Cardiac muscle cell (in vitro differentiated cells and primary cell): Measurements from ENCODE around the gene POFUT1. TPM values are rescaled to one million over a fixed set of nuclear protein-coding genes. Genes with fewer than 3 reads are reported as not detected.
"Not testable (repeated sequence)": the region's sequence is repeated elsewhere in the genome, so short reads cannot be mapped to it uniquely, and the experiment has no call there.

Source experiments
- DNase-seq, 2 donors: peaks; one replicate each; pipeline versions ENCODE4 v3.0.0 to v3.0.0-alpha.2; 2010 to 2017; ENCODE audit warnings: low read depth in 1 of 2, low spot score in 1 of 2
- H3K27ac ChIP-seq: fragments of 200-600 bp; sonication (generic); 2 replicates; pipeline ENCODE4 v1.5.1; 2016
- H3K27me3 ChIP-seq: fragments of 200-600 bp; sonication (generic); 2 replicates; pipeline ENCODE4 v1.6.0; 2016; ENCODE audit warnings: control low read depth
- H3K36me3 ChIP-seq: fragments of 200-600 bp; sonication (generic); 2 replicates; pipeline ENCODE4 v1.5.1; 2016; ENCODE audit warnings: control low read depth
- H3K4me1 ChIP-seq: fragments of 200-600 bp; sonication (generic); 2 replicates; pipeline ENCODE4 v1.8.1; 2017; ENCODE audit warnings: low read depth, mild to moderate bottlenecking, mixed run types
- H3K4me3 ChIP-seq: fragments of 200-600 bp; sonication (generic); 2 replicates; pipeline ENCODE4 v1.5.1; 2016; ENCODE audit warnings: mild to moderate bottlenecking
- H3K9me3 ChIP-seq: fragments of 200-600 bp; sonication (generic); 2 replicates; pipeline ENCODE4 v1.5.1; 2017; ENCODE audit warnings: low read depth, mild to moderate bottlenecking, control low read depth
- CTCF ChIP-seq: IDR thresholded peaks from 2 replicates; pipeline ENCODE4 v1.5.1; 2012; ENCODE audit warnings: low read depth, mild to moderate bottlenecking, low read length
- polyA plus RNA-seq: library from polyadenylated mRNA; unstranded; fragments of >200 nt; fragmentation: Nextera tagmentation; extraction: Ambion mirVana; gene quantifications from 2 replicates; pipeline ENCODE4 v1.2.1, GENCODE V29; 2016
- total RNA-seq: library from RNA; depleted of rRNA; stranded (reverse); fragments of >200 nt; gene quantifications from 2 replicates; pipeline ENCODE4 v1.2.3, GENCODE V29; 2016

Gene POFUT1
- total and polyA plus RNA-seq, 2 experiments from 2014 or later: 25.1 to 31.4 TPM

- peaks cover 12% of the 10 kb centered on the region for H3K36me3 ChIP-seq
- no peaks in the 10 kb centered on the region for H3K9me3 ChIP-seq
- peaks cover 10% of the 10 kb centered on the region for H3K4me1 ChIP-seq
- peak; percentile 75 to 77 for DNase-seq
- no peaks in the 10 kb centered on the region for H3K27me3 ChIP-seq
- TF ChIP-seq CTCF: no peak
- H3K4me3 ChIP-seq: no peak overlapping the region
- H3K27ac ChIP-seq: peak overlapping the region; percentile 81
These were observed 39.3 kb upstream of the POFUT1 start for GRCh38 chr20:32168184-32168910.

GRCh38 chr20:32177696-32178095 lies 30.0 kb upstream of the POFUT1 start:
- not testable (repeated sequence) for H3K27me3 ChIP-seq, H3K4me1 ChIP-seq, H3K4me3 ChIP-seq, H3K27ac ChIP-seq, DNase-seq, H3K36me3 ChIP-seq, H3K9me3 ChIP-seq

GRCh38 chr20:32179515-32179914 lies 28.2 kb upstream of the POFUT1 start:
- H3K4me1 ChIP-seq: no peaks in the 10 kb centered on the region
- no peaks in the 10 kb centered on the region for H3K27me3 ChIP-seq
- DNase-seq: no peak
- no peak overlapping the region for H3K27ac ChIP-seq
- H3K4me3 ChIP-seq: no peak overlapping the region
- no peak for TF ChIP-seq CTCF
- H3K36me3 ChIP-seq: no peaks in the 10 kb centered on the region
- H3K9me3 ChIP-seq: no peaks in the 10 kb centered on the region

GRCh38 chr20:32179934-32180333 lies 27.7 kb upstream of the POFUT1 start:
- Histone ChIP-seq H3K4me3 (no peak overlapping the region), H3K27ac (no peak overlapping the region), H3K9me3 (no peaks in the 10 kb centered on the region), H3K27me3 (no peaks in the 10 kb centered on the region), H3K36me3 (no peaks in the 10 kb centered on the region), H3K4me1 (no peaks in the 10 kb centered on the region)
- no peak for DNase-seq
- no peak for TF ChIP-seq CTCF

- H3K4me1 ChIP-seq: peaks cover 4% of the 10 kb centered on the region
- no peak for DNase-seq
- no peak overlapping the region for H3K4me3 ChIP-seq
- no peaks in the 10 kb centered on the region for H3K27me3 ChIP-seq
- no peak for TF ChIP-seq CTCF
- no peaks in the 10 kb centered on the region for H3K36me3 ChIP-seq
- H3K9me3 ChIP-seq: no peaks in the 10 kb centered on the region
- no peak overlapping the region for H3K27ac ChIP-seq
These were observed 26.1 kb upstream of the POFUT1 start for GRCh38 chr20:32181606-32182005.

- no peaks in the 10 kb centered on the region for H3K27me3 ChIP-seq
These were observed 23.6 kb upstream of the POFUT1 start for GRCh38 chr20:32183947-32184635.

More at GRCh38 chr20:32183947-32184635, 23.6 kb upstream of the POFUT1 start:
- TF ChIP-seq CTCF: no peak
- no peak for DNase-seq
- H3K36me3 ChIP-seq: no peaks in the 10 kb centered on the region
- H3K4me1 ChIP-seq: peaks cover 4% of the 10 kb centered on the region
- no peaks in the 10 kb centered on the region for H3K9me3 ChIP-seq
- H3K27ac ChIP-seq: no peak overlapping the region
- H3K4me3 ChIP-seq: no peak overlapping the region
